GM18873 (cell line): Measurements from ENCODE around the gene WRNIP1.

Source experiments
- ATAC-seq: cut with Tn5 transposase; IDR thresholded peaks from one replicate; pipeline ENCODE4 v1.9.1; 2021; ENCODE audit warnings: mild to moderate bottlenecking, moderate library complexity, moderate number of reproducible peaks; ENCODE audit not compliant: unreplicated experiment, low FRiP score

WRNIP1 gene

GRCh38 chr6:2765166-2765895 is at the start of gene WRNIP1:
WRNIP1 (plus strand) TSS chr6:2765393; CDS start chr6:2765623, 230 bp downstream.
- peak; percentile 86 for ATAC-seq

- no peak for ATAC-seq
Measured at GRCh38 chr6:2715737-2716136, 49.5 kb upstream of the WRNIP1 start.

GRCh38 chr6:2716936-2717700 is 48.1 kb upstream of the WRNIP1 start:
- no peak for ATAC-seq

- no peak for ATAC-seq
Measured at GRCh38 chr6:2718334-2719092, 46.7 kb upstream of the WRNIP1 start.

- no peak for ATAC-seq
Measured at GRCh38 chr6:2719093-2719455, 46.1 kb upstream of the WRNIP1 start.

GRCh38 chr6:2721219-2721618 is 44.0 kb upstream of the WRNIP1 start:
- no peak for ATAC-seq

GRCh38 chr6:2725364-2725988 is 39.7 kb upstream of the WRNIP1 start:
- no peak for ATAC-seq

- ATAC-seq, result no peak
Measured at GRCh38 chr6:2725999-2726567, 39.1 kb upstream of the WRNIP1 start.

GRCh38 chr6:2729921-2730320 is 35.3 kb upstream of the WRNIP1 start:
- no peak for ATAC-seq

- no peak for ATAC-seq
Measured at GRCh38 chr6:2730353-2731107, 34.7 kb upstream of the WRNIP1 start.

- ATAC-seq, result no peak
Measured at GRCh38 chr6:2731281-2731909, 33.8 kb upstream of the WRNIP1 start.

GRCh38 chr6:2732503-2733089 is 32.6 kb upstream of the WRNIP1 start:
- ATAC-seq, result no peak

GRCh38 chr6:2733324-2733723 is 31.9 kb upstream of the WRNIP1 start:
- ATAC-seq, result peak; percentile 92

- no peak for ATAC-seq
Measured at GRCh38 chr6:2733736-2734480, 31.3 kb upstream of the WRNIP1 start.

- no peak for ATAC-seq
Measured at GRCh38 chr6:2734488-2735166, 30.6 kb upstream of the WRNIP1 start.

GRCh38 chr6:2737885-2738284 is 27.3 kb upstream of the WRNIP1 start:
- no peak for ATAC-seq

- ATAC-seq, result no peak
Measured at GRCh38 chr6:2738373-2738979, 26.7 kb upstream of the WRNIP1 start.
